HG03039 (cell line): ENCODE results near the gene TGFBR1.

ENCODE experiments used
- ATAC-seq: cut with Tn5 transposase; IDR thresholded peaks from one replicate; pipeline ENCODE4 v1.9.1; 2021; ENCODE audit warnings: mild to moderate bottlenecking, moderate library complexity; ENCODE audit not compliant: unreplicated experiment

TGFBR1 gene

GRCh38 chr9:99166149-99166548 is 61.2 kb downstream of the TGFBR1 start:
- no peak for ATAC-seq

- no peak for ATAC-seq
Measured at GRCh38 chr9:99167119-99167518, 62.2 kb downstream of the TGFBR1 start.

GRCh38 chr9:99167694-99168093 is 62.8 kb downstream of the TGFBR1 start:
- ATAC-seq = no peak

- ATAC-seq = no peak
Measured at GRCh38 chr9:99169086-99169485, 64.2 kb downstream of the TGFBR1 start.

GRCh38 chr9:99169982-99170761 is 65.3 kb downstream of the TGFBR1 start:
- no peak for ATAC-seq

GRCh38 chr9:99171225-99172123 is 66.6 kb downstream of the TGFBR1 start:
- no peak for ATAC-seq

GRCh38 chr9:99172124-99173091 is 67.5 kb downstream of the TGFBR1 start:
- no peak for ATAC-seq

- peak; percentile 64 for ATAC-seq
Measured at GRCh38 chr9:99173570-99174504, 68.9 kb downstream of the TGFBR1 start.

GRCh38 chr9:99176527-99177013 is 71.7 kb downstream of the TGFBR1 start:
- no peak for ATAC-seq

- no peak for ATAC-seq
Measured at GRCh38 chr9:99177576-99178366, 72.9 kb downstream of the TGFBR1 start.

- no peak for ATAC-seq
Measured at GRCh38 chr9:99178912-99179872, 74.3 kb downstream of the TGFBR1 start.

GRCh38 chr9:99180199-99180598 is 75.3 kb downstream of the TGFBR1 start:
- peak; percentile 42 for ATAC-seq

- no peak for ATAC-seq
Measured at GRCh38 chr9:99180662-99181061, 75.7 kb downstream of the TGFBR1 start.

- no peak for ATAC-seq
Measured at GRCh38 chr9:99181206-99181605, 76.3 kb downstream of the TGFBR1 start.

GRCh38 chr9:99181621-99182020 is 76.7 kb downstream of the TGFBR1 start:
- ATAC-seq = peak; percentile 49

- ATAC-seq = no peak
Measured at GRCh38 chr9:99182356-99182755, 77.4 kb downstream of the TGFBR1 start.

- ATAC-seq = no peak
Measured at GRCh38 chr9:99183616-99184015, 78.7 kb downstream of the TGFBR1 start.

- peak; percentile 2 for ATAC-seq
Measured at GRCh38 chr9:99184110-99184474, 79.2 kb downstream of the TGFBR1 start.
